Parathyroid adenoma (tissue), 2 donors: ENCODE measurements around the gene GAPDH.
A peak's percentile ranks its signal among the peaks of the same experiment; 100 is the strongest.
"Not testable (repeated sequence)": the region's sequence is repeated elsewhere in the genome, so short reads cannot be mapped to it uniquely, and the experiment has no call there.

Source experiments
- H2AFZ ChIP-seq: fragments of 300-600 bp; sonication (generic); one replicate; pipeline ENCODE4 v1.7.0; 2017; ENCODE audit warnings: antibody characterized with exemption, mild to moderate bottlenecking
- H3K27ac ChIP-seq: fragments of 300-600 bp; sonication (generic); one replicate; pipeline ENCODE4 v1.7.0; 2017
- H3K27me3 ChIP-seq: fragments of 300-600 bp; sonication (generic); one replicate; pipeline ENCODE4 v1.7.0; 2017; ENCODE audit warnings: low read length; ENCODE audit not compliant: control insufficient read depth, insufficient read depth
- H3K36me3 ChIP-seq: fragments of 300-600 bp; sonication (generic); one replicate; pipeline ENCODE4 v1.7.0; 2017; ENCODE audit warnings: low read length; ENCODE audit not compliant: control insufficient read depth, insufficient read depth
- H3K4me1 ChIP-seq: fragments of 300-600 bp; sonication (generic); one replicate; pipeline ENCODE4 v1.7.0; 2017; ENCODE audit warnings: control low read depth
- H3K4me2 ChIP-seq: fragments of 300-600 bp; sonication (generic); one replicate; pipeline ENCODE4 v1.7.0; 2017; ENCODE audit warnings: low read length
- H3K4me3 ChIP-seq: fragments of 300-600 bp; sonication (generic); one replicate; pipeline ENCODE4 v1.7.0; 2017; ENCODE audit warnings: low read depth, low read length
- H3K79me2 ChIP-seq: fragments of 300-600 bp; sonication (generic); one replicate; pipeline ENCODE4 v1.7.0; 2017; ENCODE audit warnings: control low read depth
- H3K9ac ChIP-seq: fragments of 300-600 bp; sonication (generic); one replicate; pipeline ENCODE4 v1.7.0; 2017; ENCODE audit warnings: mild to moderate bottlenecking
- H3K9me3 ChIP-seq: fragments of 300-600 bp; sonication (generic); one replicate; pipeline ENCODE4 v1.7.0; 2017; ENCODE audit warnings: low read length; ENCODE audit not compliant: control insufficient read depth
- CTCF ChIP-seq: fragments of 300-600 bp; sonication (generic); IDR thresholded peaks from one replicate; pipeline ENCODE4 v1.7.0; 2017; ENCODE audit warnings: antibody characterized with exemption, mild to moderate bottlenecking
- donor health status: primary hyperparathyroidism.

The GAPDH gene

GRCh38 chr12:6575648-6576047 is 41.3 kb downstream of the GAPDH start:
- Histone ChIP-seq H3K27me3 (no peaks in the 10 kb centered on the region), H3K4me1 (no peaks in the 10 kb centered on the region), H3K9ac (no peak overlapping the region), H3K4me3 (no peak overlapping the region), H3K27ac (no peak overlapping the region), H3K79me2 (no peaks in the 10 kb centered on the region), H3K9me3 (no peaks in the 10 kb centered on the region), H3K36me3 (no peaks in the 10 kb centered on the region), H3K4me2 (no peak overlapping the region), H2AFZ (no peak overlapping the region)
- TF ChIP-seq CTCF = no peak

GRCh38 chr12:6582196-6582595 is 47.9 kb downstream of the GAPDH start:
- H2AFZ ChIP-seq = no peak overlapping the region
- no peaks in the 10 kb centered on the region for H3K27me3 ChIP-seq
- no peak overlapping the region for H3K4me3 ChIP-seq
- no peak overlapping the region for H3K27ac ChIP-seq
- H3K79me2 ChIP-seq = peaks cover 8% of the 10 kb centered on the region
- peak; percentile 6 for TF ChIP-seq CTCF
- H3K9ac ChIP-seq = no peak overlapping the region
- H3K36me3 ChIP-seq = no peaks in the 10 kb centered on the region
- no peaks in the 10 kb centered on the region for H3K4me1 ChIP-seq
- no peaks in the 10 kb centered on the region for H3K9me3 ChIP-seq
- H3K4me2 ChIP-seq = no peak overlapping the region

- TF ChIP-seq CTCF = no peak
- H2AFZ ChIP-seq = no peak overlapping the region
- no peaks in the 10 kb centered on the region for H3K36me3 ChIP-seq
- H3K4me1 ChIP-seq = no peaks in the 10 kb centered on the region
- H3K27me3 ChIP-seq = no peaks in the 10 kb centered on the region
- no peaks in the 10 kb centered on the region for H3K9me3 ChIP-seq
- H3K79me2 ChIP-seq = peaks cover 15% of the 10 kb centered on the region
- H3K4me2 ChIP-seq = no peak overlapping the region
- no peak overlapping the region for H3K9ac ChIP-seq
- no peak overlapping the region for H3K4me3 ChIP-seq
- no peak overlapping the region for H3K27ac ChIP-seq
Observed at GRCh38 chr12:6582959-6583358, 48.6 kb downstream of the GAPDH start.

GRCh38 chr12:6584293-6584692 is 50.0 kb downstream of the GAPDH start:
- H3K9ac ChIP-seq = no peak overlapping the region
- peaks cover 22% of the 10 kb centered on the region for H3K79me2 ChIP-seq
- no peak overlapping the region for H2AFZ ChIP-seq
- no peak for TF ChIP-seq CTCF
- H3K4me1 ChIP-seq = no peaks in the 10 kb centered on the region
- no peaks in the 10 kb centered on the region for H3K36me3 ChIP-seq
- no peaks in the 10 kb centered on the region for H3K9me3 ChIP-seq
- H3K4me3 ChIP-seq = no peak overlapping the region
- no peak overlapping the region for H3K4me2 ChIP-seq
- no peaks in the 10 kb centered on the region for H3K27me3 ChIP-seq
- H3K27ac ChIP-seq = no peak overlapping the region

GRCh38 chr12:6586569-6586968 is 52.3 kb downstream of the GAPDH start:
- not testable (repeated sequence) for H3K27ac ChIP-seq, H3K36me3 ChIP-seq, H3K4me3 ChIP-seq, H3K4me2 ChIP-seq, H3K27me3 ChIP-seq, H3K9me3 ChIP-seq, H3K4me1 ChIP-seq, H3K9ac ChIP-seq, H2AFZ ChIP-seq
- H3K79me2 ChIP-seq = peaks cover 24% of the 10 kb centered on the region
